Esophagus squamous epithelium (tissue), 5 donors: Measurements from ENCODE around the gene MSANTD1. TPM values are rescaled to one million over a fixed set of nuclear protein-coding genes. Genes with fewer than 3 reads are reported as not detected.
A peak's percentile ranks its signal among the peaks of the same experiment; 100 is the strongest.

Experiments
- DNase-seq: peaks from one replicate; lab custom pipeline; 2025; lab: John Stamatoyannopoulos, UW
- H3K27ac ChIP-seq, 4 donors: fragments of 200-600 bp; sonication (generic); one replicate each; pipeline ENCODE4 v1.5.1; 2016 to 2019; ENCODE audit warnings: mild to moderate bottlenecking in 1 of 4
- H3K27me3 ChIP-seq, 4 donors: fragments of 200-600 bp; sonication (generic); 1 replicate in 3 of 4; 2 replicates in 1 of 4; pipeline versions ENCODE4 v1.5.1 to v1.6.0; 2017 to 2021; ENCODE audit warnings: antibody characterized with exemption in 1 of 4
- H3K36me3 ChIP-seq, 3 donors: fragments of 200-600 bp; sonication (generic); one replicate each; pipeline ENCODE4 v1.5.1; 2016 to 2019
- H3K4me1 ChIP-seq, 3 donors: fragments of 200-600 bp; sonication (generic); one replicate each; pipeline ENCODE4 v1.5.1; 2017 to 2019
- H3K4me3 ChIP-seq, 4 donors: fragments of 200-600 bp; sonication (generic); 1 replicate in 3 of 4; 2 replicates in 1 of 4; pipeline ENCODE4 v1.5.1; 2016 to 2019; ENCODE audit warnings: mild to moderate bottlenecking in 2 of 4, moderate library complexity in 1 of 4
- H3K9me3 ChIP-seq, 3 donors: fragments of 200-600 bp; sonication (generic); one replicate each; pipeline ENCODE4 v1.5.1; 2016 to 2019
- POLR2A ChIP-seq, 4 donors: fragments of 450-650 bp; IDR thresholded peaks; one replicate each; pipeline ENCODE4 v1.6.1; 2017; ENCODE audit warnings: antibody characterized with exemption in 4 of 4, mild to moderate bottlenecking in 4 of 4, moderate library complexity in 3 of 4
- WGBS, 2 donors: methylation state at CpG; one replicate each; pipeline ENCODE4 v1.1.5; 2018; 5-methylcytosine and 5-hydroxymethylcytosine counted together
- intact Hi-C: fragments of 100-400 bp; cut with DNase I; formaldehyde crosslinking; loops from one replicate; pipeline ENCODE4 v1.15.0; 2022
- total RNA-seq, 4 donors: library from RNA; depleted of rRNA; stranded (reverse); fragments of >200 nt; gene quantifications; one replicate each; pipeline ENCODE4 v1.1.0, GENCODE V29; 2016
- TF ChIP-seq, protein P1 (sequence below), 6 experiments: fragments of 450-650 bp in 4 of 6; fragments of 200-600 bp in 2 of 6; sonication (generic) in 2 of 6; IDR thresholded peaks; one replicate each; pipeline ENCODE4 v1.5.1; 2016 to 2019; ENCODE audit warnings: antibody characterized with exemption in 6 of 6, mild to moderate bottlenecking in 4 of 6, moderate library complexity in 4 of 6
- donor health status: DM: yes; HTN: yes; CAD: no.

MSANTD1 gene
- total RNA-seq, 4 donors from 2014 or later = 0.15 to 0.95 (median 0.18) TPM; not detected in 1

DNA sequence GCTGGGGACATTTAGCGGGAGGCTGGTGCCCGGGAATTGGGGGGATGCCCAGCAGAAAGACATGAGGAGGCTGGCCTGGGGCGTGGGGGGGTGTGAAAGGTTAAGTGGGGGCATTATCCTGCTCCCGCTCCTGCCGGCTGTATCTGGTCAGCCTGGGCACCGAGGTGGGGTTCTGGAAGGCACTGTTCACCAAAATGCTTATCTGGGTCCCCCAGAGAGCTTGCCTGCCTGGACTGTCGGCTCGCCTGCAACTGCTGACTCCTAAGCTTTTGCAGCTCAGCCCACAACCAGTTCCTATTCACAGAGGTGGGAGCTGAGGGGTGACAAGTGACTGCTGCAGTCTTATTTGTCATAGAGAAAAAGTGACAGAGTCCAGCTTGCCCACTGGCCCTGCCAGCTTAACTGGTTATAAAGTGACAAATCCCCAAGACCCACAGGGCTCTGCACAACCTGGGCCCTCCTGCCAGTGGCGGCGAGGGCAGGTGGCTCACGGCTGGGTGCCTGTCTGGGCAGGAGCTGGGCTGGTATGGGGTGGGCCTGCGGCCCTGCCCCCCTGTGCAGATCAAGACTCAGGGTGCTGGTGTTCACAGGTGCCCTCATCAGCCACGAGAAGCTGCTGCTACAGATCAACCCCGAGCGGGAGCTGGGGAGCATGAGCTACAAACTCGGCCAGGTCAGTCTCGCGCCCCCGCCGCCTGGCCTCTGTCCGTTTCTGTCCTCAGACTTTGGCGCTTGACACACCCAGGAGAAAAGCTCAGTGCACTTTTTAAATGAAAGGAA is 23.7 kb upstream of the MSANTD1 start:
- no peak overlapping the region for H3K27ac ChIP-seq
- no peaks in the 10 kb centered on the region for H3K27me3 ChIP-seq
- DNase-seq = no peak
- H3K9me3 ChIP-seq = no peaks in the 10 kb centered on the region
- H3K4me1 ChIP-seq = peaks cover 0 to 6% (median 0%) of the 10 kb centered on the region in 3 donors
- no peak for TF ChIP-seq POLR2A (IDR thresholded peaks at IDR 0.05)
- TF ChIP-seq, protein P1, sequence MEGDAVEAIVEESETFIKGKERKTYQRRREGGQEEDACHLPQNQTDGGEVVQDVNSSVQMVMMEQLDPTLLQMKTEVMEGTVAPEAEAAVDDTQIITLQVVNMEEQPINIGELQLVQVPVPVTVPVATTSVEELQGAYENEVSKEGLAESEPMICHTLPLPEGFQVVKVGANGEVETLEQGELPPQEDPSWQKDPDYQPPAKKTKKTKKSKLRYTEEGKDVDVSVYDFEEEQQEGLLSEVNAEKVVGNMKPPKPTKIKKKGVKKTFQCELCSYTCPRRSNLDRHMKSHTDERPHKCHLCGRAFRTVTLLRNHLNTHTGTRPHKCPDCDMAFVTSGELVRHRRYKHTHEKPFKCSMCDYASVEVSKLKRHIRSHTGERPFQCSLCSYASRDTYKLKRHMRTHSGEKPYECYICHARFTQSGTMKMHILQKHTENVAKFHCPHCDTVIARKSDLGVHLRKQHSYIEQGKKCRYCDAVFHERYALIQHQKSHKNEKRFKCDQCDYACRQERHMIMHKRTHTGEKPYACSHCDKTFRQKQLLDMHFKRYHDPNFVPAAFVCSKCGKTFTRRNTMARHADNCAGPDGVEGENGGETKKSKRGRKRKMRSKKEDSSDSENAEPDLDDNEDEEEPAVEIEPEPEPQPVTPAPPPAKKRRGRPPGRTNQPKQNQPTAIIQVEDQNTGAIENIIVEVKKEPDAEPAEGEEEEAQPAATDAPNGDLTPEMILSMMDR (IDR thresholded peaks at IDR 0.05) = no peak
- intact Hi-C loops = no loop called here
- H3K36me3 ChIP-seq = peaks cover 24 to 95% (median 46%) of the 10 kb centered on the region in 3 donors
- WGBS, 2 donors = 85 to 86% methylated on average over 14 to 18 of the region's 22 CpGs
- H3K4me3 ChIP-seq = no peak overlapping the region

DNA sequence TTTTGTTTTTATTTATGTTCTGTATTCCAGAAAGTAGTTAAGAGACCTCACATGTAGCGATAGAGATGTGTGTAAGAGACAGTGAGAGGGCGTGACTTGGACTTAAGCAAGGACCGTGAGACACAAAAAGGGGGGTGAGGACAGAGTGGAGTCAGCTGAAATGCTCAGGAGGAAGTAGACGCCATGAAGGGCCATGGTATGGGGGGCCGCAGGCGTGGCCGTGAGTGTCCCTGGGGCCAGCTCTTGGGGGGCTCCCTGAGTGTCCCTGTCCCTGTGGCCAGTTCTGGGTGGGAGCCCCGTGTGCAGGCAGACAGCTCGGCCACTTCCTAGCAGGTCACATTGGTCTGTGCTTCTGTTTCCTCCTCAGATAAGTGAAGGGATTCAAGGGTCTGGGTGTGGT is 23.0 kb upstream of the MSANTD1 start:
- intact Hi-C loops = no loop called here
- no peaks in the 10 kb centered on the region for H3K27me3 ChIP-seq
- no peak for TF ChIP-seq POLR2A (IDR thresholded peaks at IDR 0.05)
- TF ChIP-seq, protein P1 (IDR thresholded peaks at IDR 0.05) = no peak
- no peak for DNase-seq
- H3K36me3 ChIP-seq = peaks cover 29 to 95% (median 46%) of the 10 kb centered on the region in 3 donors
- WGBS, 2 donors = 72 to 91% methylated on average over 8 to 9 of the region's 9 CpGs
- peaks cover 0 to 6% (median 0%) of the 10 kb centered on the region in 3 donors for H3K4me1 ChIP-seq
- H3K27ac ChIP-seq = peak overlapping the region in 2 of 4 donors; percentile 50 to 66
- H3K4me3 ChIP-seq = no peak overlapping the region
- no peaks in the 10 kb centered on the region for H3K9me3 ChIP-seq

DNA sequence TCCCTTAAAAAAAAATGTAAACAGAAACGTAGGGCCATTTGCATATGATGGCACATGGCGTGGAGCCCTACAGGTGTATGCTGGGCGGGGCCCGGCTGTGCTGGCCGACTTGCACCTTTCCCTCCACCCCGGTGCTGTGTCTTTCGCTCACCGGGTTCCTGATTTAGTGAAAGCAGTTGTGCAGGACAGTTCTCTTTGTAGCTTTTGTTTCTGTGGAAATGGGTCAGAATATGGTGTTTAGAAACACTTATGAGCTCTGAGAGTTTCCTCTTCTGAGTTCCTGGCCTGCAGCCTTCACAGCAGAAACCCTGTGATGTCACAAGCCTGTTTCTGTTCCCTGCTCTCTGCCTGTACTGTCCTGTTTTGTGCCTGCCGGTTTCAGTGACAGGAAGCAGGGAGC is 22.5 kb upstream of the MSANTD1 start:
- no peaks in the 10 kb centered on the region for H3K9me3 ChIP-seq
- H3K36me3 ChIP-seq = peaks cover 34 to 95% (median 48%) of the 10 kb centered on the region in 3 donors
- peak overlapping the region in 2 of 4 donors; percentile 50 to 66 for H3K27ac ChIP-seq
- H3K27me3 ChIP-seq = no peaks in the 10 kb centered on the region
- intact Hi-C loops = no loop called here
- 51 to 54% methylated on average over 9 of the region's 9 CpGs for WGBS, 2 donors
- H3K4me3 ChIP-seq = no peak overlapping the region
- peaks cover 0 to 6% (median 0%) of the 10 kb centered on the region in 3 donors for H3K4me1 ChIP-seq
- TF ChIP-seq POLR2A (IDR thresholded peaks at IDR 0.05) = no peak
- TF ChIP-seq, protein P1 (IDR thresholded peaks at IDR 0.05) = no peak
- no peak for DNase-seq

DNA sequence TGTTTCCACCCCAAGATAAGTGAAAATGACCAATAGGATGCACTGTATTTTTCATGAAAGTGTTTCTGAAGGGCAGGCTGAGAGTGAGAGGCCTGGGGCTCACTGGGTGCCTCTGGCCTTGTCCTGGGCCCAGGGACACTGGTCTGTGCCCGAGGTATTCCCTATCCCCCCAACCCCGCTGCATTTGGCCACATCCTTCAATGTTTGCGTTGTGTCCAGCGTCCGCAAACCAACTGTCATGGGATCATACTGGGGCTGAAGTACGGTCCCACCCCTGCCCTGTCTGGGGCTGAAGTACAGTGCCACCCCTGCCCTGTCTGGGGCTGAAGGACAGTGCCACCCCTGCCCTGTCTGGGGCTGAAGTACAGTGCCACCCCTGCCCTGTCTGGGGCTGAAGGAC is 22.0 kb upstream of the MSANTD1 start:
- WGBS, 2 donors = 93 to 100% methylated on average over 1 to 5 of the region's 6 CpGs
- peaks cover 0 to 6% (median 0%) of the 10 kb centered on the region in 3 donors for H3K4me1 ChIP-seq
- no peaks in the 10 kb centered on the region for H3K9me3 ChIP-seq
- TF ChIP-seq, protein P1 (IDR thresholded peaks at IDR 0.05) = no peak
- TF ChIP-seq POLR2A (IDR thresholded peaks at IDR 0.05) = no peak
- H3K27ac ChIP-seq = peak overlapping the region; percentile 14 to 50 (median 32)
- DNase-seq = no peak
- peaks cover 35 to 95% (median 47%) of the 10 kb centered on the region in 3 donors for H3K36me3 ChIP-seq
- no peak overlapping the region for H3K4me3 ChIP-seq
- no peaks in the 10 kb centered on the region for H3K27me3 ChIP-seq
- intact Hi-C loops = no loop called here
